HG03060 (cell line): ENCODE measurements around the gene ARL13A.
A peak's percentile ranks its signal among the peaks of the same experiment; 100 is the strongest.
"Not testable (repeated sequence)": the region's sequence is repeated elsewhere in the genome, so short reads cannot be mapped to it uniquely, and the experiment has no call there.

Experiments used
- ATAC-seq: cut with Tn5 transposase; IDR thresholded peaks from one replicate; pipeline ENCODE4 v1.9.1; 2021; ENCODE audit warnings: low read depth, moderate number of reproducible peaks; ENCODE audit not compliant: unreplicated experiment

ARL13A gene

GRCh38 chrX:100984818-100985217, 15.3 kb downstream of the ARL13A start:
- ATAC-seq = no peak

GRCh38 chrX:100990139-100990538, 20.6 kb downstream of the ARL13A start:
- ATAC-seq = no peak

- peak; percentile 97 for ATAC-seq
Observed at GRCh38 chrX:100994352-100995281, 25.1 kb downstream of the ARL13A start.

GRCh38 chrX:100995469-100995868, 26.0 kb downstream of the ARL13A start:
- no peak for ATAC-seq

- no peak for ATAC-seq
Observed at GRCh38 chrX:100999451-100999850, 29.9 kb downstream of the ARL13A start.

- ATAC-seq = no peak
Observed at GRCh38 chrX:101009090-101009489, 39.6 kb downstream of the ARL13A start.

- not testable (repeated sequence) for ATAC-seq
Observed at GRCh38 chrX:101012031-101012430, 42.5 kb downstream of the ARL13A start.

- ATAC-seq = no peak
Observed at GRCh38 chrX:101022020-101022419, 52.5 kb downstream of the ARL13A start.

- no peak for ATAC-seq
Observed at GRCh38 chrX:101025126-101025525, 55.6 kb downstream of the ARL13A start.

GRCh38 chrX:101028562-101028961, 59.1 kb downstream of the ARL13A start:
- ATAC-seq = no peak

- ATAC-seq = no peak
Observed at GRCh38 chrX:101029665-101030064, 60.2 kb downstream of the ARL13A start.

- ATAC-seq = no peak
Observed at GRCh38 chrX:101037231-101037630, 67.7 kb downstream of the ARL13A start.

- ATAC-seq = no peak
Observed at GRCh38 chrX:101040197-101040596, 70.7 kb downstream of the ARL13A start.
